Measurements from ENCODE around the gene TTC33. TPM values are rescaled to one million over a fixed set of nuclear protein-coding genes. Genes with fewer than 3 reads are reported as not detected.
A peak's percentile ranks its signal among the peaks of the same experiment; 100 is the strongest.
"Not testable (repeated sequence)": the region's sequence is repeated elsewhere in the genome, so short reads cannot be mapped to it uniquely, and the experiment has no call there.

Gene TTC33
- total and polyA plus RNA-seq, 2 donors (not counting 1 experiment from before 2014, with no cell fraction given), result 2.1 to 15.8 TPM

DNA sequence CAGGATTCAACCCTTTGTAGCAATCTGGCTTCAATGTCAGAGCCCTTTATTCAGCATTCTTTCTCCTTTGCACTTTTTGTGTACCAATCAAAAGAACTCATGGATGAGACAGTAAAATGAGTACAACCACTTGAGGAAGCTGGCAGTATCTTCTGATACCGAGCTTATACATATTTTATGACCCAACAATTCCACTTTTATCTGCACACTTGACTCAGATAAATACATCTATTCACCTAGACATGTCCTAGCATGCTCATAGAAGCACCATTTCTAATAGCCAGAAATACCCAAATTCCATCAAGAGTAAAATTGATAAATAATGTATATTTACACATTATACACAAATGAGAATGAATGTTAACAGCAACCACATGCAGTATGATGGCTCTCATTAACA, 187.2 kb downstream of the TTC33 start:
- H3K4me2 ChIP-seq (replicated peaks; ENCODE audit: low read depth, low read length, poor library complexity, severe bottlenecking), result peak overlapping the region; percentile 60
- H3K79me2 ChIP-seq (ENCODE audit: control insufficient read depth, insufficient read depth, low read length), result no peaks in the 10 kb centered on the region
- DNase-seq, result no peak
- TF ChIP-seq EZH2 (IDR thresholded peaks at IDR 0.05; ENCODE audit: borderline replicate concordance, insufficient read depth, low read depth, low read length, poor library complexity, severe bottlenecking), result no peak
- TF ChIP-seq, protein P1, sequence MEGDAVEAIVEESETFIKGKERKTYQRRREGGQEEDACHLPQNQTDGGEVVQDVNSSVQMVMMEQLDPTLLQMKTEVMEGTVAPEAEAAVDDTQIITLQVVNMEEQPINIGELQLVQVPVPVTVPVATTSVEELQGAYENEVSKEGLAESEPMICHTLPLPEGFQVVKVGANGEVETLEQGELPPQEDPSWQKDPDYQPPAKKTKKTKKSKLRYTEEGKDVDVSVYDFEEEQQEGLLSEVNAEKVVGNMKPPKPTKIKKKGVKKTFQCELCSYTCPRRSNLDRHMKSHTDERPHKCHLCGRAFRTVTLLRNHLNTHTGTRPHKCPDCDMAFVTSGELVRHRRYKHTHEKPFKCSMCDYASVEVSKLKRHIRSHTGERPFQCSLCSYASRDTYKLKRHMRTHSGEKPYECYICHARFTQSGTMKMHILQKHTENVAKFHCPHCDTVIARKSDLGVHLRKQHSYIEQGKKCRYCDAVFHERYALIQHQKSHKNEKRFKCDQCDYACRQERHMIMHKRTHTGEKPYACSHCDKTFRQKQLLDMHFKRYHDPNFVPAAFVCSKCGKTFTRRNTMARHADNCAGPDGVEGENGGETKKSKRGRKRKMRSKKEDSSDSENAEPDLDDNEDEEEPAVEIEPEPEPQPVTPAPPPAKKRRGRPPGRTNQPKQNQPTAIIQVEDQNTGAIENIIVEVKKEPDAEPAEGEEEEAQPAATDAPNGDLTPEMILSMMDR (IDR thresholded peaks at IDR 0.05), result no peak
- POLR2A ChIA-PET, result no interaction called here
- peaks cover 43% of the 10 kb centered on the region for H3K4me1 Mint-ChIP-seq
- no peaks in the 10 kb centered on the region for H3K27me3 ChIP-seq (replicated peaks in 1 of 4; ENCODE audit: control extremely low read depth in 1 of 4, control insufficient read depth in 3 of 4, insufficient read depth in 4 of 4, low read length in 3 of 4)
- no peak overlapping the region for H3K27ac Mint-ChIP-seq
- H3K9me3 Mint-ChIP-seq (ENCODE audit: insufficient read depth), result peaks cover 4% of the 10 kb centered on the region
- no peaks in the 10 kb centered on the region for H3K36me3 ChIP-seq (replicated peaks in 1 of 2; ENCODE audit: control extremely low read depth in 1 of 2, control insufficient read depth in 1 of 2, extremely low read depth in 1 of 2, insufficient read depth in 2 of 2, low read length in 1 of 2)
- H3K4me1 ChIP-seq (ENCODE audit: control insufficient read depth in 2 of 2, insufficient read depth in 2 of 2, low read length in 2 of 2), result peaks cover 34 to 38% of the 10 kb centered on the region in 2 donors
- H3K4me3 ChIP-seq (ENCODE audit: control extremely low read depth in 1 of 5, extremely low read depth in 1 of 5, insufficient read depth in 1 of 5, low read depth in 2 of 5, low read length in 4 of 5), result no peak overlapping the region
- no CpG with 5 or more reads among the region's 1 CpG for whole genome bisulfite sequencing (ENCODE audit: insufficient coverage)
- H3K27ac ChIP-seq (ENCODE audit: low read length in 2 of 2), result no peak overlapping the region
- intact Hi-C loops (cut with micrococcal nuclease), result no loop called here
- peak overlapping the region; percentile 49 for H3K4me3 Mint-ChIP-seq
- H3K9me3 ChIP-seq (ENCODE audit: control extremely low read depth in 1 of 3, control insufficient read depth in 2 of 3, insufficient read depth in 1 of 3, low read length in 2 of 3), result no peaks in the 10 kb centered on the region
- no peak overlapping the region for H3K9ac ChIP-seq (ENCODE audit: low read length)
- ATAC-seq (ENCODE audit: low read depth), result no peak
- CTCF ChIA-PET, result interaction anchor here (0.9 to 1.6 kb wide), 4 partner anchors 26 to 121 kb away, joined by 3 to 4 read pairs (median 4); no protein-coding TSS in a partner anchor
- H3K27me3 Mint-ChIP-seq, result peaks cover 4% of the 10 kb centered on the region
- H2AFZ ChIP-seq (ENCODE audit: insufficient read depth, low read depth, low read length, poor library complexity, severe bottlenecking), result no peak overlapping the region
- no peaks in the 10 kb centered on the region for H4K20me1 ChIP-seq (ENCODE audit: control insufficient read depth, insufficient read depth, low read length, poor library complexity, severe bottlenecking)

DNA sequence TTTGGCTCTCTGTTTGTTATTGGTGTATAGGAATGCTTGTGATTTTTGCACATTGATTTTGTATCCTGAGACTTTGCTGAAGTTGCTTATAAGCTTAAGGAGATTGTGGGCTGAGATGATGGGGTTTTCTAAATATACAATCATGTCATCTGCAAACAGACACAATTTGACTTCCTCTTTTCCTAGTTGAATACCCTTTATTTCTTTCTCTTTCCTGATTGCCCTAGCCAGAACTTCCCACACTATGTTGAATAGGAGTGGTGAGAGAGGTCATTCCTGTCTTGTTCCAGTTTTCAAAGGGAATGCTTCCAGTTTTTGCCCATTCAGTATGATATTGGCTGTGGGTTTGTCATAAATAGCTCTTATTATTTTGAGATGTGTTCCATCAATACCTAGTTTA, 192.6 kb downstream of the TTC33 start:
- H3K36me3 ChIP-seq (replicated peaks in 1 of 2; ENCODE audit: control extremely low read depth in 1 of 2, control insufficient read depth in 1 of 2, extremely low read depth in 1 of 2, insufficient read depth in 2 of 2, low read length in 1 of 2); CTCF ChIA-PET; DNase-seq; H3K27ac Mint-ChIP-seq; H3K4me3 ChIP-seq (ENCODE audit: control extremely low read depth in 1 of 5, extremely low read depth in 1 of 5, insufficient read depth in 1 of 5, low read depth in 2 of 5, low read length in 4 of 5); ATAC-seq (ENCODE audit: low read depth); H3K4me1 ChIP-seq (ENCODE audit: control insufficient read depth in 2 of 2, insufficient read depth in 2 of 2, low read length in 2 of 2); H3K27ac ChIP-seq (ENCODE audit: low read length in 2 of 2); H3K4me2 ChIP-seq (replicated peaks; ENCODE audit: low read depth, low read length, poor library complexity, severe bottlenecking); H3K27me3 Mint-ChIP-seq; H3K9me3 ChIP-seq (ENCODE audit: control extremely low read depth in 1 of 3, control insufficient read depth in 2 of 3, insufficient read depth in 1 of 3, low read length in 2 of 3); H3K9me3 Mint-ChIP-seq (ENCODE audit: insufficient read depth); intact Hi-C loops (cut with micrococcal nuclease); H3K27me3 ChIP-seq (replicated peaks in 1 of 4; ENCODE audit: control extremely low read depth in 1 of 4, control insufficient read depth in 3 of 4, insufficient read depth in 4 of 4, low read length in 3 of 4); H2AFZ ChIP-seq (ENCODE audit: insufficient read depth, low read depth, low read length, poor library complexity, severe bottlenecking); POLR2A ChIA-PET; H3K79me2 ChIP-seq (ENCODE audit: control insufficient read depth, insufficient read depth, low read length); H3K9ac ChIP-seq (ENCODE audit: low read length); H4K20me1 ChIP-seq (ENCODE audit: control insufficient read depth, insufficient read depth, low read length, poor library complexity, severe bottlenecking): not testable (repeated sequence)
- H3K4me1 Mint-ChIP-seq, result peaks cover 23% of the 10 kb centered on the region
- H3K4me3 Mint-ChIP-seq, result peak overlapping the region; percentile 42
